T-helper 2 cell treated with Interferon-gamma antibody and Interleukin-4, amounts not matched to agents 5 μg/mL and 100 μg/mL, for 36 hours (primary cell): ENCODE results near the gene MCEE.
A peak's percentile ranks its signal among the peaks of the same experiment; 100 is the strongest.
"Not testable (repeated sequence)": the region's sequence is repeated elsewhere in the genome, so short reads cannot be mapped to it uniquely, and the experiment has no call there.

Experiments used
- DNase-seq: peaks from one replicate; pipeline ENCODE4 v3.0.0; 2021; ENCODE audit warnings: low spot score
- H3K27ac Mint-ChIP-seq: one replicate; pipeline ENCODE4 v1.8.0; 2021; ENCODE audit warnings: mild to moderate bottlenecking, mixed read lengths
- H3K27me3 Mint-ChIP-seq: one replicate; pipeline ENCODE4 v1.8.0; 2021; ENCODE audit warnings: low read depth, mixed read lengths
- H3K36me3 Mint-ChIP-seq: one replicate; pipeline ENCODE4 v1.8.0; 2021; ENCODE audit warnings: low read depth, mixed read lengths
- H3K4me1 Mint-ChIP-seq: one replicate; pipeline ENCODE4 v1.8.0; 2021; ENCODE audit warnings: low read depth, mixed read lengths
- H3K4me3 Mint-ChIP-seq: one replicate; pipeline ENCODE4 v1.8.0; 2022; ENCODE audit warnings: mild to moderate bottlenecking, moderate library complexity, mixed read lengths
- H3K9me3 Mint-ChIP-seq: one replicate; pipeline ENCODE4 v1.8.0; 2021; ENCODE audit warnings: mixed read lengths

Gene MCEE

GRCh38 chr2:71130152-71130904 is at the start of gene MCEE, which contains the start of gene MPHOSPH10:
TSS of gene MCEE (minus strand) at chr2:71130229. CDS start at chr2:71130219, 10 bp downstream.
TSS of gene MPHOSPH10 (plus strand) at chr2:71130634. CDS start at chr2:71130666, 32 bp downstream.
- DNase-seq: peak; percentile 89
- H3K4me1 Mint-ChIP-seq: peaks cover 6% of the 10 kb centered on the region
- no peak within 1 kb of the TSS for H3K4me3 Mint-ChIP-seq
- peaks cover 13% of the 10 kb centered on the region for H3K36me3 Mint-ChIP-seq
- H3K9me3 Mint-ChIP-seq: no peaks in the 10 kb centered on the region
- no peak within 1 kb of the TSS for H3K27ac Mint-ChIP-seq
- no peaks in the 10 kb centered on the region for H3K27me3 Mint-ChIP-seq

GRCh38 chr2:71178836-71179235 is 48.8 kb upstream of the MCEE start:
- not testable (repeated sequence) for H3K27ac Mint-ChIP-seq, H3K9me3 Mint-ChIP-seq, DNase-seq, H3K36me3 Mint-ChIP-seq, H3K4me1 Mint-ChIP-seq, H3K27me3 Mint-ChIP-seq, H3K4me3 Mint-ChIP-seq

GRCh38 chr2:71174207-71174606 is 44.2 kb upstream of the MCEE start:
- Mint-ChIP-seq H3K36me3 (no peaks in the 10 kb centered on the region), H3K4me1 (peaks cover 9% of the 10 kb centered on the region), H3K9me3 (no peaks in the 10 kb centered on the region)

GRCh38 chr2:71173096-71173495 is 43.1 kb upstream of the MCEE start:
- no peak for DNase-seq

More at GRCh38 chr2:71174207-71174606, 44.2 kb upstream of the MCEE start:
- H3K27ac Mint-ChIP-seq: no peak overlapping the region
- DNase-seq: no peak
- peaks cover 2% of the 10 kb centered on the region for H3K27me3 Mint-ChIP-seq
- no peak overlapping the region for H3K4me3 Mint-ChIP-seq

GRCh38 chr2:71166812-71167211 is 36.8 kb upstream of the MCEE start:
- no peaks in the 10 kb centered on the region for H3K9me3 Mint-ChIP-seq
- no peaks in the 10 kb centered on the region for H3K36me3 Mint-ChIP-seq
- H3K4me1 Mint-ChIP-seq: no peaks in the 10 kb centered on the region
- no peak for DNase-seq
- H3K27ac Mint-ChIP-seq: no peak overlapping the region
- H3K27me3 Mint-ChIP-seq: peaks cover 8% of the 10 kb centered on the region
- no peak overlapping the region for H3K4me3 Mint-ChIP-seq

More at GRCh38 chr2:71173096-71173495, 43.1 kb upstream of the MCEE start:
- Mint-ChIP-seq H3K27me3 (peaks cover under 1% of the 10 kb centered on the region), H3K27ac (no peak overlapping the region), H3K4me1 (peaks cover 9% of the 10 kb centered on the region), H3K36me3 (no peaks in the 10 kb centered on the region), H3K4me3 (no peak overlapping the region), H3K9me3 (no peaks in the 10 kb centered on the region)

GRCh38 chr2:71157124-71157793 is 27.2 kb upstream of the MCEE start:
- Mint-ChIP-seq H3K27ac (no peak overlapping the region), H3K4me1 (peaks cover 6% of the 10 kb centered on the region), H3K4me3 (peak overlapping the region; percentile 22), H3K9me3 (no peaks in the 10 kb centered on the region), H3K27me3 (peaks cover 4% of the 10 kb centered on the region), H3K36me3 (no peaks in the 10 kb centered on the region)
- peak; percentile 16 for DNase-seq

- DNase-seq: no peak
- no peaks in the 10 kb centered on the region for H3K36me3 Mint-ChIP-seq
- peaks cover 3% of the 10 kb centered on the region for H3K27me3 Mint-ChIP-seq
- H3K4me1 Mint-ChIP-seq: peaks cover 6% of the 10 kb centered on the region
- no peak overlapping the region for H3K4me3 Mint-ChIP-seq
- H3K27ac Mint-ChIP-seq: no peak overlapping the region
- H3K9me3 Mint-ChIP-seq: no peaks in the 10 kb centered on the region
Measured at GRCh38 chr2:71156573-71156972, 26.5 kb upstream of the MCEE start.

- Mint-ChIP-seq H3K36me3 (no peaks in the 10 kb centered on the region), H3K27me3 (peaks cover 3% of the 10 kb centered on the region), H3K9me3 (no peaks in the 10 kb centered on the region), H3K27ac (no peak overlapping the region), H3K4me1 (peaks cover 6% of the 10 kb centered on the region), H3K4me3 (no peak overlapping the region)
- no peak for DNase-seq
Measured at GRCh38 chr2:71155846-71156245, 25.8 kb upstream of the MCEE start.

- Mint-ChIP-seq H3K36me3 (peaks cover 5% of the 10 kb centered on the region), H3K27me3 (peaks cover 3% of the 10 kb centered on the region), H3K4me3 (no peak overlapping the region), H3K9me3 (no peaks in the 10 kb centered on the region), H3K27ac (no peak overlapping the region), H3K4me1 (peaks cover 6% of the 10 kb centered on the region)
- DNase-seq: no peak
Measured at GRCh38 chr2:71154798-71155197, 24.8 kb upstream of the MCEE start.

- Mint-ChIP-seq H3K9me3 (no peaks in the 10 kb centered on the region), H3K4me1 (peaks cover 6% of the 10 kb centered on the region), H3K36me3 (peaks cover 9% of the 10 kb centered on the region), H3K4me3 (no peak overlapping the region), H3K27ac (no peak overlapping the region), H3K27me3 (peaks cover 3% of the 10 kb centered on the region)
- no peak for DNase-seq
Measured at GRCh38 chr2:71154279-71154678, 24.2 kb upstream of the MCEE start.

GRCh38 chr2:71153585-71154224 is 23.7 kb upstream of the MCEE start:
- peaks cover 6% of the 10 kb centered on the region for H3K4me1 Mint-ChIP-seq
- DNase-seq: no peak
- no peak overlapping the region for H3K4me3 Mint-ChIP-seq
- H3K36me3 Mint-ChIP-seq: peaks cover 15% of the 10 kb centered on the region
- H3K27me3 Mint-ChIP-seq: peaks cover 3% of the 10 kb centered on the region
- H3K27ac Mint-ChIP-seq: no peak overlapping the region
- H3K9me3 Mint-ChIP-seq: no peaks in the 10 kb centered on the region

- no peak overlapping the region for H3K27ac Mint-ChIP-seq
- H3K36me3 Mint-ChIP-seq: peaks cover 28% of the 10 kb centered on the region
- H3K9me3 Mint-ChIP-seq: no peaks in the 10 kb centered on the region
- no peaks in the 10 kb centered on the region for H3K4me1 Mint-ChIP-seq
- H3K4me3 Mint-ChIP-seq: no peak overlapping the region
- H3K27me3 Mint-ChIP-seq: peaks cover 3% of the 10 kb centered on the region
- DNase-seq: no peak
Measured at GRCh38 chr2:71151620-71152019, 21.6 kb upstream of the MCEE start.

- Mint-ChIP-seq H3K9me3 (no peaks in the 10 kb centered on the region), H3K36me3 (peaks cover 38% of the 10 kb centered on the region), H3K4me3 (no peak overlapping the region), H3K4me1 (no peaks in the 10 kb centered on the region), H3K27ac (no peak overlapping the region), H3K27me3 (peaks cover 1% of the 10 kb centered on the region)
- DNase-seq: no peak
Measured at GRCh38 chr2:71150082-71150816, 20.2 kb upstream of the MCEE start.
